HepG2 (cell line): ENCODE data around the gene CERS1. TPM values are rescaled to one million over a fixed set of nuclear protein-coding genes. Genes with fewer than 3 reads are reported as not detected.

Experiments
- CBX5 ChIP-seq: sonication (generic); formaldehyde crosslinking; IDR thresholded peaks from 2 replicates; pipeline ENCODE4 v1.4.0; 2020; ENCODE audit warnings: missing genetic modification reagents, borderline replicate concordance
- JUNB ChIP-seq: sonication (generic); formaldehyde crosslinking; IDR thresholded peaks from 2 replicates; pipeline ENCODE4 v1.8.0; 2022; ENCODE audit warnings: missing genetic modification reagents, mild to moderate bottlenecking, borderline replicate concordance
- MEIS1 ChIP-seq: sonication (generic); formaldehyde crosslinking; IDR thresholded peaks from 2 replicates; pipeline ENCODE4 v1.9.0; 2021; ENCODE audit warnings: mild to moderate bottlenecking, missing genetic modification reagents, moderate library complexity, borderline replicate concordance
- MLLT10 ChIP-seq: sonication (generic); formaldehyde crosslinking; IDR thresholded peaks from 2 replicates; pipeline ENCODE4 v1.4.0; 2020; ENCODE audit warnings: missing genetic modification reagents
- SIN3B ChIP-seq: fragments of 150-350 bp; IDR thresholded peaks from 2 replicates; pipeline ENCODE4 v1.6.1; 2014; ENCODE audit warnings: low read length
- SYNCRIP ChIP-seq: fragments of 200-400 bp; formaldehyde crosslinking; IDR thresholded peaks from 2 replicates; pipeline ENCODE4 v1.6.1; 2018; ENCODE audit warnings: mild to moderate bottlenecking, low read depth, low read length; ENCODE audit not compliant: insufficient read depth
- ZNF350 ChIP-seq: sonication (generic); formaldehyde crosslinking; IDR thresholded peaks from 2 replicates; pipeline ENCODE4 v1.4.0; 2020; ENCODE audit warnings: mild to moderate bottlenecking, low read depth, missing genetic modification reagents, borderline replicate concordance
- ZNF766 ChIP-seq: sonication (generic); formaldehyde crosslinking; IDR thresholded peaks from 2 replicates; pipeline ENCODE4 v1.5.0; 2020; ENCODE audit warnings: missing genetic modification reagents, borderline replicate concordance
- ZNF777 ChIP-seq: sonication (generic); formaldehyde crosslinking; IDR thresholded peaks from 2 replicates; pipeline ENCODE4 v1.4.0; 2020; ENCODE audit warnings: missing genetic modification reagents
- ZNF790 ChIP-seq: sonication (generic); formaldehyde crosslinking; IDR thresholded peaks from 2 replicates; pipeline ENCODE4 v1.8.0; 2022; ENCODE audit warnings: missing genetic modification reagents, mild to moderate bottlenecking, borderline replicate concordance
- polyA plus RNA-seq, 8 experiments: library from polyadenylated mRNA; depleted of rRNA in 3 of 8; stranded (reverse) in 7 of 8; unstranded in 1 of 8; fragments of >200 nt; fragmentation: Illumina TruSeq in 4 of 8; extraction: Trizol in 4 of 8; gene quantifications; 2 replicates each; pipeline versions ENCODE4 v1.2.1 to v1.2.3, GENCODE V29; 2011 to 2016; ENCODE audit warnings: low read depth in 4 of 8, missing spikeins in 1 of 8, mixed read lengths in 1 of 8; ENCODE audit not compliant: insufficient read depth in 1 of 8
- total RNA-seq, 5 experiments: library from RNA; depleted of rRNA; stranded (reverse); fragments of >200 nt; fragmentation: Illumina TruSeq; extraction: Trizol; gene quantifications; 2 replicates each; pipeline ENCODE4 v1.2.3, GENCODE V29; 2016; ENCODE audit warnings: low read depth in 1 of 5
- TF ChIP-seq, protein P1 (sequence below): sonication (generic); formaldehyde crosslinking; IDR thresholded peaks from 2 replicates; pipeline ENCODE4 v1.9.0; 2021; ENCODE audit warnings: missing genetic modification reagents, borderline replicate concordance
- TF ChIP-seq, protein P2 (sequence below): sonication (generic); formaldehyde crosslinking; IDR thresholded peaks from 2 replicates; pipeline ENCODE4 v1.4.0; 2020; ENCODE audit warnings: missing genetic modification reagents, borderline replicate concordance
- TF ChIP-seq, protein P3 (sequence below): IDR thresholded peaks from 2 replicates; pipeline ENCODE4 v1.6.1; 2016
- TF ChIP-seq, protein P4 (sequence below): sonication (generic); formaldehyde crosslinking; IDR thresholded peaks from 2 replicates; pipeline ENCODE4 v1.5.1; 2020; ENCODE audit warnings: mild to moderate bottlenecking, missing genetic modification reagents, borderline replicate concordance

The CERS1 gene
- total and polyA plus RNA-seq, 2 of the 13 experiments (the other 11 are each of a cell fraction or from before 2014, with no cell fraction given) = 4.6 to 9.8 TPM

DNA sequence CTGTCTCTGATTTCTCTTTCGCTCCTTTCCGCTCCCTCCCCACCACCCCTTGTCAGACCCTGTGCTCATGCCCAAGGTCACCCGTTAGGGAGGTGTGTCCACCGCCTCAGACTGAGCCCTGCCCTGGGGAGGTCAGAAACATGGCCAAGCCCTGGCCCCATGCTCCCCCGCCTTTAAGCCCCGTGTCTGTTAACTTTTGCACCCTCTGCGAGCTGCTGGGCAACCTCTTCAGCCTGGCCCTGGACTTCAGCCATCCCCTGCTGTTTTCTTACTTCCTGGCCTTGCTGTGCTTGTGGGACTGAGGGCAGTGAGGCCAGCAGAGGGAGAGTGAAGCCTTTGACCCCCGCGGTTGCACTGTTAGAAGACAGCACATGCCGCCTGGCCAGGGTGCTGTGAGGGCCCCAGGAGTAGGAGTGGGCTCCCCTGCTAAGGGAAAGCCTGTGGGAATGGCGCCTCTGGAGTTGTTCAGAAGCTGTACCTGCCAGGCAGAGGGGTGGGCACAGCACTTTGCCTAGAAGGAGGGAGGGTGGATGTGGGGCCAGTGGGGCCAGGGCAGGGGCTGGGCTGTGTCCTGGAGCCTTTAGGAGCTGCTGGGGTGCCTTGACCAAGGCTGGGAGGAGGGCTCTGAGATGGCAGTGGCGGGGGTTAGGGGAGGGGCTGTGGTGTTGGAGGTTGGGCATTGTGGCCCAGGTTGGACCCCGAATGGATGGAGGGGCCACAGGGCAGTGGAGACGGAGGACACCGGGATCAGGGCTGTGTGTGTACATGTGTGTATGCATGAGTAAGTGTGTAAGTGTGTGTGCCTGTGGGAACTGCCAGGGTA lies 56.3 kb downstream of the CERS1 start (continued):
- TF ChIP-seq, protein P1, sequence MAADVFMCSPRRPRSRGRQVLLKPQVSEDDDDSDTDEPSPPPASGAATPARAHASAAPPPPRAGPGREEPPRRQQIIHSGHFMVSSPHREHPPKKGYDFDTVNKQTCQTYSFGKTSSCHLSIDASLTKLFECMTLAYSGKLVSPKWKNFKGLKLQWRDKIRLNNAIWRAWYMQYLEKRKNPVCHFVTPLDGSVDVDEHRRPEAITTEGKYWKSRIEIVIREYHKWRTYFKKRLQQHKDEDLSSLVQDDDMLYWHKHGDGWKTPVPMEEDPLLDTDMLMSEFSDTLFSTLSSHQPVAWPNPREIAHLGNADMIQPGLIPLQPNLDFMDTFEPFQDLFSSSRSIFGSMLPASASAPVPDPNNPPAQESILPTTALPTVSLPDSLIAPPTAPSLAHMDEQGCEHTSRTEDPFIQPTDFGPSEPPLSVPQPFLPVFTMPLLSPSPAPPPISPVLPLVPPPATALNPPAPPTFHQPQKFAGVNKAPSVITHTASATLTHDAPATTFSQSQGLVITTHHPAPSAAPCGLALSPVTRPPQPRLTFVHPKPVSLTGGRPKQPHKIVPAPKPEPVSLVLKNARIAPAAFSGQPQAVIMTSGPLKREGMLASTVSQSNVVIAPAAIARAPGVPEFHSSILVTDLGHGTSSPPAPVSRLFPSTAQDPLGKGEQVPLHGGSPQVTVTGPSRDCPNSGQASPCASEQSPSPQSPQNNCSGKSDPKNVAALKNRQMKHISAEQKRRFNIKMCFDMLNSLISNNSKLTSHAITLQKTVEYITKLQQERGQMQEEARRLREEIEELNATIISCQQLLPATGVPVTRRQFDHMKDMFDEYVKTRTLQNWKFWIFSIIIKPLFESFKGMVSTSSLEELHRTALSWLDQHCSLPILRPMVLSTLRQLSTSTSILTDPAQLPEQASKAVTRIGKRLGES (CRISPR knock-in tag) = no peak
- TF ChIP-seq, protein P2, sequence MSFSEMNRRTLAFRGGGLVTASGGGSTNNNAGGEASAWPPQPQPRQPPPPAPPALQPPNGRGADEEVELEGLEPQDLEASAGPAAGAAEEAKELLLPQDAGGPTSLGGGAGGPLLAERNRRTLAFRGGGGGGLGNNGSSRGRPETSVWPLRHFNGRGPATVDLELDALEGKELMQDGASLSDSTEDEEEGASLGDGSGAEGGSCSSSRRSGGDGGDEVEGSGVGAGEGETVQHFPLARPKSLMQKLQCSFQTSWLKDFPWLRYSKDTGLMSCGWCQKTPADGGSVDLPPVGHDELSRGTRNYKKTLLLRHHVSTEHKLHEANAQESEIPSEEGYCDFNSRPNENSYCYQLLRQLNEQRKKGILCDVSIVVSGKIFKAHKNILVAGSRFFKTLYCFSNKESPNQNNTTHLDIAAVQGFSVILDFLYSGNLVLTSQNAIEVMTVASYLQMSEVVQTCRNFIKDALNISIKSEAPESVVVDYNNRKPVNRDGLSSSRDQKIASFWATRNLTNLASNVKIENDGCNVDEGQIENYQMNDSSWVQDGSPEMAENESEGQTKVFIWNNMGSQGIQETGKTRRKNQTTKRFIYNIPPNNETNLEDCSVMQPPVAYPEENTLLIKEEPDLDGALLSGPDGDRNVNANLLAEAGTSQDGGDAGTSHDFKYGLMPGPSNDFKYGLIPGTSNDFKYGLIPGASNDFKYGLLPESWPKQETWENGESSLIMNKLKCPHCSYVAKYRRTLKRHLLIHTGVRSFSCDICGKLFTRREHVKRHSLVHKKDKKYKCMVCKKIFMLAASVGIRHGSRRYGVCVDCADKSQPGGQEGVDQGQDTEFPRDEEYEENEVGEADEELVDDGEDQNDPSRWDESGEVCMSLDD (CRISPR knock-in tag) = 0 out of 2 replicates have a peak, but pooled peaks have one; percentile 41
- 0 out of 2 replicates have a peak, but pooled peaks have one; percentile 33 for TF ChIP-seq JUNB (CRISPR knock-in tag)
- no peak for TF ChIP-seq SYNCRIP
- TF ChIP-seq, protein P3, sequence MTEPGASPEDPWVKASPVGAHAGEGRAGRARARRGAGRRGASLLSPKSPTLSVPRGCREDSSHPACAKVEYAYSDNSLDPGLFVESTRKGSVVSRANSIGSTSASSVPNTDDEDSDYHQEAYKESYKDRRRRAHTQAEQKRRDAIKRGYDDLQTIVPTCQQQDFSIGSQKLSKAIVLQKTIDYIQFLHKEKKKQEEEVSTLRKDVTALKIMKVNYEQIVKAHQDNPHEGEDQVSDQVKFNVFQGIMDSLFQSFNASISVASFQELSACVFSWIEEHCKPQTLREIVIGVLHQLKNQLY = peak; percentile 81
- TF ChIP-seq MLLT10 (CRISPR knock-in tag) = no peak
- TF ChIP-seq ZNF766 = 0 out of 2 replicates have a peak, but pooled peaks have one; percentile 40
- TF ChIP-seq MEIS1 (CRISPR knock-in tag) = peak; percentile 88
- TF ChIP-seq ZNF777 (CRISPR knock-in tag) = no peak
- TF ChIP-seq, protein P4, sequence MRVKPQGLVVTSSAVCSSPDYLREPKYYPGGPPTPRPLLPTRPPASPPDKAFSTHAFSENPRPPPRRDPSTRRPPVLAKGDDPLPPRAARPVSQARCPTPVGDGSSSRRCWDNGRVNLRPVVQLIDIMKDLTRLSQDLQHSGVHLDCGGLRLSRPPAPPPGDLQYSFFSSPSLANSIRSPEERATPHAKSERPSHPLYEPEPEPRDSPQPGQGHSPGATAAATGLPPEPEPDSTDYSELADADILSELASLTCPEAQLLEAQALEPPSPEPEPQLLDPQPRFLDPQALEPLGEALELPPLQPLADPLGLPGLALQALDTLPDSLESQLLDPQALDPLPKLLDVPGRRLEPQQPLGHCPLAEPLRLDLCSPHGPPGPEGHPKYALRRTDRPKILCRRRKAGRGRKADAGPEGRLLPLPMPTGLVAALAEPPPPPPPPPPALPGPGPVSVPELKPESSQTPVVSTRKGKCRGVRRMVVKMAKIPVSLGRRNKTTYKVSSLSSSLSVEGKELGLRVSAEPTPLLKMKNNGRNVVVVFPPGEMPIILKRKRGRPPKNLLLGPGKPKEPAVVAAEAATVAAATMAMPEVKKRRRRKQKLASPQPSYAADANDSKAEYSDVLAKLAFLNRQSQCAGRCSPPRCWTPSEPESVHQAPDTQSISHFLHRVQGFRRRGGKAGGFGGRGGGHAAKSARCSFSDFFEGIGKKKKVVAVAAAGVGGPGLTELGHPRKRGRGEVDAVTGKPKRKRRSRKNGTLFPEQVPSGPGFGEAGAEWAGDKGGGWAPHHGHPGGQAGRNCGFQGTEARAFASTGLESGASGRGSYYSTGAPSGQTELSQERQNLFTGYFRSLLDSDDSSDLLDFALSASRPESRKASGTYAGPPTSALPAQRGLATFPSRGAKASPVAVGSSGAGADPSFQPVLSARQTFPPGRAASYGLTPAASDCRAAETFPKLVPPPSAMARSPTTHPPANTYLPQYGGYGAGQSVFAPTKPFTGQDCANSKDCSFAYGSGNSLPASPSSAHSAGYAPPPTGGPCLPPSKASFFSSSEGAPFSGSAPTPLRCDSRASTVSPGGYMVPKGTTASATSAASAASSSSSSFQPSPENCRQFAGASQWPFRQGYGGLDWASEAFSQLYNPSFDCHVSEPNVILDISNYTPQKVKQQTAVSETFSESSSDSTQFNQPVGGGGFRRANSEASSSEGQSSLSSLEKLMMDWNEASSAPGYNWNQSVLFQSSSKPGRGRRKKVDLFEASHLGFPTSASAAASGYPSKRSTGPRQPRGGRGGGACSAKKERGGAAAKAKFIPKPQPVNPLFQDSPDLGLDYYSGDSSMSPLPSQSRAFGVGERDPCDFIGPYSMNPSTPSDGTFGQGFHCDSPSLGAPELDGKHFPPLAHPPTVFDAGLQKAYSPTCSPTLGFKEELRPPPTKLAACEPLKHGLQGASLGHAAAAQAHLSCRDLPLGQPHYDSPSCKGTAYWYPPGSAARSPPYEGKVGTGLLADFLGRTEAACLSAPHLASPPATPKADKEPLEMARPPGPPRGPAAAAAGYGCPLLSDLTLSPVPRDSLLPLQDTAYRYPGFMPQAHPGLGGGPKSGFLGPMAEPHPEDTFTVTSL (CRISPR knock-in tag) = peak; percentile 78
- peak; percentile 80; the same call in 1 of the 2 replicates for TF ChIP-seq CBX5 (CRISPR knock-in tag)
- TF ChIP-seq SIN3B = no peak
- TF ChIP-seq ZNF350 (CRISPR knock-in tag) = peak; percentile 82; the same call in 1 of the 2 replicates
- no peak; the same call in 1 of the 2 replicates for TF ChIP-seq ZNF790 (CRISPR knock-in tag)
